SKM-1 treated with dmso at 0.1 percent for 144 hours (cell line): Measurements from ENCODE around the gene RTN4RL1.
A peak's percentile ranks its signal among the peaks of the same experiment; 100 is the strongest.

ENCODE experiments used
- DNase-seq: peaks from one replicate; lab custom pipeline; 2025; ENCODE audit not compliant: unreplicated experiment; lab: John Stamatoyannopoulos, UW

The RTN4RL1 gene

GRCh38 chr17:2059547-2060384, 34.6 kb upstream of the RTN4RL1 start:
- DNase-seq, result no peak

GRCh38 chr17:2058586-2059546, 33.7 kb upstream of the RTN4RL1 start:
- peak; percentile 39 for DNase-seq

DNA sequence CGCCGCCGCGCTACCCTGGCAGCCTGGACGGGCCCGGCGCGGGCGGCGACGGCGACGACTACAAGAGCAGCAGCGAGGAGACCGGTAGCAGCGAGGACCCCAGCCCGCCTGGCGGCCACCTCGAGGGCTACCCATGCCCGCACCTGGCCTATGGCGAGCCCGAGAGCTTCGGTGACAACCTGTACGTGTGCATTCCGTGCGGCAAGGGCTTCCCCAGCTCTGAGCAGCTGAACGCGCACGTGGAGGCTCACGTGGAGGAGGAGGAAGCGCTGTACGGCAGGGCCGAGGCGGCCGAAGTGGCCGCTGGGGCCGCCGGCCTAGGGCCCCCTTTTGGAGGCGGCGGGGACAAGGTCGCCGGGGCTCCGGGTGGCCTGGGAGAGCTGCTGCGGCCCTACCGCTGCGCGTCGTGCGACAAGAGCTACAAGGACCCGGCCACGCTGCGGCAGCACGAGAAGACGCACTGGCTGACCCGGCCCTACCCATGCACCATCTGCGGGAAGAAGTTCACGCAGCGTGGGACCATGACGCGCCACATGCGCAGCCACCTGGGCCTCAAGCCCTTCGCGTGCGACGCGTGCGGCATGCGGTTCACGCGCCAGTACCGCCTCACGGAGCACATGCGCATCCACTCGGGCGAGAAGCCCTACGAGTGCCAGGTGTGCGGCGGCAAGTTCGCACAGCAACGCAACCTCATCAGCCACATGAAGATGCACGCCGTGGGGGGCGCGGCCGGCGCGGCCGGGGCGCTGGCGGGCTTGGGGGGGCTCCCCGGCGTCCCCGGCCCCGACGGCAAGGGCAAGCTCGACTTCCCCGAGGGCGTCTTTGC, 32.8 kb upstream of the RTN4RL1 start:
- DNase-seq, result no peak

DNA sequence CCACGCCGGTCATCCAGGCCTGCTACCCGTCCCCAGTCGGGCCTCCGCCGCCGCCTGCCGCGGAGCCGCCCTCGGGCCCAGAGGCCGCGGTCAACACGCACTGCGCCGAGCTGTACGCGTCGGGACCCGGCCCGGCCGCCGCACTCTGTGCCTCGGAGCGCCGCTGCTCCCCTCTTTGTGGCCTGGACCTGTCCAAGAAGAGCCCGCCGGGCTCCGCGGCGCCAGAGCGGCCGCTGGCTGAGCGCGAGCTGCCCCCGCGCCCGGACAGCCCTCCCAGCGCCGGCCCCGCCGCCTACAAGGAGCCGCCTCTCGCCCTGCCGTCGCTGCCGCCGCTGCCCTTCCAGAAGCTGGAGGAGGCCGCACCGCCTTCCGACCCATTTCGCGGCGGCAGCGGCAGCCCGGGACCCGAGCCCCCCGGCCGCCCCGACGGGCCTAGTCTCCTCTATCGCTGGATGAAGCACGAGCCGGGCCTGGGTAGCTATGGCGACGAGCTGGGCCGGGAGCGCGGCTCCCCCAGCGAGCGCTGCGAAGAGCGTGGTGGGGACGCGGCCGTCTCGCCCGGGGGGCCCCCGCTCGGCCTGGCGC, 32.1 kb upstream of the RTN4RL1 start:
- DNase-seq, result no peak

- no peak for DNase-seq
Measured at GRCh38 chr17:2056206-2057174, 31.4 kb upstream of the RTN4RL1 start.

GRCh38 chr17:2055292-2056205, 30.4 kb upstream of the RTN4RL1 start:
- no peak for DNase-seq

- DNase-seq, result peak; percentile 34
Measured at GRCh38 chr17:2054512-2055291, 29.6 kb upstream of the RTN4RL1 start, which contains the start of gene HIC1. Gene HIC1 (plus strand): TSS chr17:2055103. CDS start chr17:2056691, 1,588 bp downstream.

- no peak for DNase-seq
Measured at GRCh38 chr17:2054262-2054511, 29.1 kb upstream of the RTN4RL1 start.

DNA sequence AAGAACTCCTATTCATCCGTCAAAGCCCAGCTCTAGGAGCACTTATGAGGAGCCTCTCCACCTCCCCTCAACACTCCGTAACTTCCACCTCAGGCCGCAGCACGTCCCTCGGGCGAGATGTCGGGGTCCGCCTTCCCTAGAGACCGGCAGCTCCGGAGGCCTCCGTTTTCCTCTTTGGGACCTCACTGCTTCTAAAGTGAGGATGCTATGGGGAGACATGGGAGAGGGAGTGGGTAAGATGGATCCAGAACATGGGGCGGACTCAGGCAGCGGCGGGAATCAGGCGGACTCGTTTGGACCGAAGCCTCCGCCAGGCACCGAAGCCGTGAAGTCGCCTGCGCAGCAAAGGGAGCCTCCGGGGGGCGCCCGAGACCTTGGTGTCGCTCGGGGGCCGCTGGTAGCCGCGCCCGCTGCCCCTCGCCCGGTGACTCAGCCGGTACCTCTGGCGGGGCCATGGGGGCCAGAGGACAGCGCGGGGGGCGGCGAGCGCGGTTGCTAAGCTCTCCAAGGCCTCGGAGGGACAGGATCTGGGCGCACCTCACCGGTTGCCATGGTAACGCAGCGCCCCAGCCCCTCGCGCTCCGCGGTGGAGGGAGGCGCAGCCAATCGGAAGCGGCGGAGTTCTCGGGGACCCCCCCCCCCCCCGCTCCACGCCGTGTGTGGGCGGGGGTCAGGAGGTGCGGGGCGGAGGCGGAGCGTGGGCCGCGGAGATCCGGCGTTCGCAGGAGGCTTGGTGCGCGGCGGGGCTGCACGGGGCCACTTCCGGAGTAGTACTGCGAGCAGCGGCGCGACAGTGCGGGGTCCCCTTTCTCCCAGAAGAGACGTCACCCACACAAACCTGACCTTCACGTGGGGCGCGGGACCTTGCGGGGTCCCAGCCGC, 28.5 kb upstream of the RTN4RL1 start:
- DNase-seq, result no peak

DNA sequence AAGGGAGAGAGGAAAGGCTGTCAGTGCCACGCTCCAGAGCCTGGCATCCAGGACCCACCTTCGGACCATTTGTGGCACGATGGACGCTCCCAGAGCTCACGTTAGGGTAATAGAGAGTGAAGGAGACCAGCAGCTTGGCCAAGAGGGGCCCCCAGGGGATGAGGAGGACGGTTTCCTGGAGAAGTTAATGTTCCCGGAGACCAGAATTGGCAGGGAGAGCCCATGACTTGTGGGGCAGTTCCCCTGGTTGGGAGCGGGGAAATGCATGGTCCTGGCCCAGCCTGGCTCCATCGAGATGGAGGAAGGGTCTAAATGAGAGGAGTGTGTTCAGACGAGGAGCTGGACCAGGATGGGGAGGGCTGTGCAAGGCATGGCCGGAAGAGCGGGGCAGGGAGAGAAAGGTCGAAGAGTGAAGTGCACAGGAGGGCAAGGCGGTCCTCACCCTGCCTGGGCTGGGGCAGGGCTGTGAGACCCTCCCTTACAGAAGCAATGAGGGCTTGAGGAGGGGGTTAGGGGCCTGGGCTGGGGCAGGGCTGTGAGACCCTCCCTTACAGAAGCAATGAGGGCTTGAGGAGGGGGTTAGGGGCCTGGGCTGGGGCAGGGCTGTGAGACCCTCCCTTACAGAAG, 26.9 kb upstream of the RTN4RL1 start:
- no peak for DNase-seq

DNA sequence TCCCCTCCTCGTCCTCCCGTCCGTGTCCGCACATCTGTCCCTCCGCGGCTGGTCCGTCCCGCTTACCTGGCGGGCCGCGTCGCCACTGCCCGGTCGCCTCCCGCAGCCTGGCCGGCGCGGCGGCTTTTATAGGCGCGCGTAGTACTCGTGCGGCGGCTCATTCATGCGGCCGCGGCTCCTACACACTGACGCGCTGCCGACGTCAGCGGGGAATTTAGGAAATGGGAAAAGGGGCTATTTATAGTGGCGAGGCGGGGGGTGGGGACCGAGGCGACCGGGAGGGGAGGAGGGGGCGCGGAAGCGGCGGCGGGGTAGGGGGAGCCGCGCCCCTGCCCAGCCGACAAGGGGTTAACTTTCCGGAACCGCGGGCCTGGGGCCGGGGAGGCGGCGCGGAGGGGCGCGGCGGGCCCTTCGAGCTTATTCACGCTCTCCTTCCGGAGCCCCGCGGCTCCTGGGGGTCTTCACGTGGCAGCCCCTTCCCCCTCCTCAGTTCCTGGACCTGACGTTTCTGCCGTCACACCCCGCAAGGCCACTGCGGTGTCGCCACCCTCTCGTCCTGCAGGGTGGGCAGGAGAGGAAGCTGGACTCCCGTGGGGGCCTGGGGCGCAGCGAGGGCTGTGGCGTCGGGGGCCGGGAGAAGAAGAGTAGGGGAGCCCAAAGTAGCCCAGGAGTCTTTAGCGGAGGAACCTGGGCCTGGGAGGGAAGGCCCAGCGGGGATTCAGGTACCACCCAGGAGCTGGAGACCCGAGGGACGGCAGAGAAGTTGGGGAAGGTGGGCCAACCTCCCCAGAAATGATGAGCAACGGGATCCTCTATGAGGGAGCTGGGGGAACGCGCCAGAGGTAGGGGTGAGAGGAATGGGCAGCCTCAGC, 26.2 kb upstream of the RTN4RL1 start:
- DNase-seq, result no peak

DNA sequence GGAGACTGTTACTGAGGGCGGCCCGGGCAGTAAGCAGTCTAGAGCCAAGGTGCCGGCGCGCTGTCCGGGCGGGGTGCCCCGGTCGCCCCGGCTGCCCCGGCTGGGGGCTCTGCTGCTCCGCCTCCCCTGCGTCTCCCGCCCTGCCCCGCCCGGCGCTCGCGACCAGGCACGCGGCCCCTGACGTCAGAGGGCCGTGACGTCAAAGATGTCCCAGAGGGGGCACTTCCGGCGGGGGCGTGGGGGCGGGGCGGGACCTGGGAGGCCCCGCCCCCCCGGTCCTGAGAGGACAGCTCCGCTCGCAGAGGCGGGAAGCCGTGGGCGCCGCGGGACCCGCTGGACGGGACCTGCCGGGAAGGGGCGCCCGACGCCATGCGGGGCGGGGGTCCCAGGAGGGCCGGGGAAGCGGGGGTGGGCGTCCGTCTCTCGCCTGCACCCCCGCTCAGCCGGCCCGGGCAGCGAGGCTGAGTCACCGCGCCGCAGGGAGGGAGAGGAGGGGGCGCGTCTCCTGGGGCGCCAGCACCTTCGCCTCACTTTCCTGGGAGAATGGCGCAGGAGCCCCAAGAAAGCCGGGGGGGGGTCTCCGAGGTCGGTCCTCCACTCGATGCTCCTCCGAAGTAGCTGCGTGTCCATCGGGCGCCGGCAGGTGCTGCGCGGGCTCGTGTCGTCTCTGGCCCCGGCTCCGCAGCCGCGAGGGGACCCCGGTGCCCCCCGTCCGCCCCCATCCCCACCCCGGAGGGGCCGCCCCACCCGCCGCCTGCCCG, 25.3 kb upstream of the RTN4RL1 start:
- DNase-seq, result no peak

DNA sequence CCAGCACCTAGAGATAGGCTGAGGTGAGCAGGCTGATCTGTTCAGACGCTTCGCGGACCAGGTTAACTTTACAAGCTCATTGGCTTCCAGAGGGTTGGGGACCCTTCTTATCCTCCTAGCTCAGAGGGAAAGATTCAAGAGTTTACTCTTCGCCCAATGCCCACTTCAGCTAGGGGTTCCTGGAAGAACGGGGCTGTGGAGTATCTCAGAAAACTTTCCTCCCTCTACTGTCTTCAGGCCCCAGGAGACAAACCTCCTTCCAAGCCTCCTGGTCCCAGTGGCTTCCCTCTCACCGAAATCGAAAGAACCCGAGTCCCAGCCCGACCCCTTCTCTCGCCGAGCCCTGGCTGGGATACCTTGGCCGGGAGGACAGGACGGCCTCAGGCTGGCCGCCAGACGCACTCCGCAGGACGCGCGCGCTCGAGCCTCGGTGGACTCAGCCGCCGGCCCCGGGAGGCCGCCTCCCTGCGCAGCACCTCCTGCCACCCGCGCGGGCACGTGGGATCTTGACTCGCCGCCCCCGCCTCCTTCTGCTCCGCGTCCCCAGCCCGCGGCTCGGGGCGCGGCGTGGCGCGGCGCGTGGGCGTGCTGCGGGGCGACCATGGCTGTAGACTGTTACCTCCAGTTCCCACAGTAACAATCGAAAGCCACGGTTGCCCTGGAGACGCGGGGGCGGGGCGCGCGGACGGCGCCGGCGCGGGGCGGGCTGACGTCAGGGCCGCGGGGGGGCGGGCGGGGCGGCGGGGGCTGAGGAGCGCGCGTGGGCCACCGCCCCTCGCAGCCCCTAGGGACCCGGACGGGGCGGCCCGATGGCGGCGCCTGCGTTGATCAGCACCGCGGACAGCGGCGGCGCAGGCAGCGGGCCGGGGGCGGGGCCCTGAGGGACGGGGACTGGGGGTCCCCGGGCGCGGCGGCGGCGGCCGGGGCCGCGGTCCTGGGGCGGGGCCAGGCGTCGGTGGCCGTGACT, 24.5 kb upstream of the RTN4RL1 start:
- no peak for DNase-seq

DNA sequence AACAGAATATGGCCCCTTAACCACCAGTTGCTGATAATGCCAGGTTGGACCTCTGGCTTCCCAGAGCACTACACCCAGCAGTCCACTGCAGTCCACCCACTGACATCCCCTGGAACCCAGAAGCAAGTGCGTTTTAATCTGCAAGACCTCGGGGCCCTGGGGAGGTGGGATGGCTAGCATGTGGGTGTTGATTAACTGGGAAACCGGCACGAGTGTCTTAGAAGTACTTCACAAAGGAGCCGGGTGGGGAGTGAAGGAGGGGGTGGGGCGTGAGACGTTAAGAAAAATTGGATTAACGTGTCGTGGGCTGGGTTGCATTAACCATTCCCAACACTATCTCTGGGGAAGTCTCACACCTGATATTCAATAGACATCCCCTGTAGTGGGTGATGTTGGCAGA, 23.7 kb upstream of the RTN4RL1 start:
- no peak for DNase-seq
